ENCODE data around the gene PER3. TPM values are rescaled to one million over a fixed set of nuclear protein-coding genes. Genes with fewer than 3 reads are reported as not detected.

PER3 gene
- total and polyA plus RNA-seq, 9 of the 15 experiments (the other 6 are each of a cell fraction or from before 2014, with no cell fraction given) = 11.9 to 22.5 (median 14.6) TPM

DNA sequence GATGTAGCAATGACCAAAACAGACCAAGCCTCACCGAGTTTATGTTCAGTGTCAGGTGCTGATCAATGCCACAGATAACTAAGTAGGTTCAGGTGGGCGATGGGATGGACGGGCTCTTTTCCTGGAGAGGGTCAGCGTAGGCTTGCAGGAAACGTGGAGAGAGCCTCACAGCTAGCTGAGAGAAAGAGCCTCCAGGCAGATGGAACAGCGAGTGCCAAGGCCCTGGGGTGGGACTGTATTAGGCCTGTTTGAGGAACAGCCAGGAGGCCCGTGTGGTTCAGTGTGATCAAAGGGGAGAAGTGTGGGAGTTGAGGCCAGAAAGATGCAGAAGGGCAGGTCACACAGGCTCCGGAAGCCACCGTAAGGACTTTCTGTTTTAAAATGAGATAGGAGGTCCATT is 76.0 kb downstream of the PER3 start:
- ATAC-seq = no peak
- in situ Hi-C loops (cut with MboI) = no loop called here

More for the DNA sequence above, 76.0 kb downstream of the PER3 start:
- H4K20me1 ChIP-seq (replicated peaks; ENCODE audit: control insufficient read depth, insufficient read depth, low read length) = 0 out of 2 replicates have a peak, but pooled peaks cover 8% of the 10 kb centered on the region
- no peak overlapping the region for H3K9ac ChIP-seq (ENCODE audit: insufficient read depth in 1 of 2, low read depth in 2 of 2, low read length in 2 of 2)
- H3K27ac ChIP-seq (ENCODE audit: extremely low read depth, low read depth, low read length) = no peak overlapping the region
- POLR2A ChIA-PET = no interaction called here
- 33% methylated on average over 9 of the region's 9 CpGs for WGBS (ENCODE audit: insufficient coverage, low coverage, missing lambda C conversion rate)
- H3K36me3 ChIP-seq (ENCODE audit: control insufficient read depth, insufficient read depth, low read length) = no peaks in the 10 kb centered on the region
- CTCF ChIA-PET (ENCODE audit: low intra/inter-chr PET ratio) = no interaction called here
- DNase-seq (ENCODE audit: extremely low read depth in 1 of 4, low spot score in 3 of 4) (no peak), FAIRE-seq (no peak)
- H3K9me1 ChIP-seq (ENCODE audit: control insufficient read depth, insufficient read depth, low read length) = no peaks in the 10 kb centered on the region
- intact Hi-C loops (cut with micrococcal nuclease) = no loop called here
- H3K27me3 ChIP-seq (ENCODE audit: control insufficient read depth in 2 of 2, insufficient read depth in 2 of 2, low read length in 2 of 2) = peaks cover 2 to 8% of the 10 kb centered on the region in 2 experiments; a peak in 2 of 5 replicates
- H3K4me3 ChIP-seq = no peak overlapping the region
- no peak overlapping the region for H2AFZ ChIP-seq (ENCODE audit: low read depth, low read length)
- BruUV-seq (replicated peaks) = no TSS peak
- H3K9me3 ChIP-seq (replicated peaks; ENCODE audit: control insufficient read depth, insufficient read depth, low read depth, low read length) = no peaks in the 10 kb centered on the region
- no peaks in the 10 kb centered on the region for H3K79me2 ChIP-seq (ENCODE audit: control insufficient read depth, insufficient read depth, low read length)
- H3K4me2 ChIP-seq (ENCODE audit: insufficient read depth, low read length) = no peak overlapping the region
- TF ChIP-seq TCF3 (CRISPR knock-in tag; IDR thresholded peaks at IDR 0.05) (no peak), ESRRB (CRISPR knock-in tag; IDR thresholded peaks at IDR 0.05; ENCODE audit: borderline replicate concordance) (no peak), HMG20A (CRISPR knock-in tag; conservative IDR thresholded peaks at IDR 0.05) (no peak), TAF1 (IDR thresholded peaks at IDR 0.05; ENCODE audit: control insufficient read depth, extremely low read depth, insufficient read depth, low read length, severe bottlenecking) (no peak), KLF1 (tag; IDR thresholded peaks at IDR 0.05) (no peak), HDGF (IDR thresholded peaks at IDR 0.05) (no peak), BCOR (IDR thresholded peaks at IDR 0.05) (no peak), CREM (IDR thresholded peaks at IDR 0.05; ENCODE audit: low read depth) (no peak), TFAM (CRISPR knock-in tag; conservative IDR thresholded peaks at IDR 0.05) (no peak), ZNF124 (CRISPR knock-in tag; IDR thresholded peaks at IDR 0.05) (no peak), ZNF436 (CRISPR knock-in tag; IDR thresholded peaks at IDR 0.05) (no peak), TRIM24 (IDR thresholded peaks at IDR 0.05) (no peak), RFX5 (IDR thresholded peaks at IDR 0.05; ENCODE audit: low read depth, low read length) (no peak)
- TF ChIP-seq, protein P1, sequence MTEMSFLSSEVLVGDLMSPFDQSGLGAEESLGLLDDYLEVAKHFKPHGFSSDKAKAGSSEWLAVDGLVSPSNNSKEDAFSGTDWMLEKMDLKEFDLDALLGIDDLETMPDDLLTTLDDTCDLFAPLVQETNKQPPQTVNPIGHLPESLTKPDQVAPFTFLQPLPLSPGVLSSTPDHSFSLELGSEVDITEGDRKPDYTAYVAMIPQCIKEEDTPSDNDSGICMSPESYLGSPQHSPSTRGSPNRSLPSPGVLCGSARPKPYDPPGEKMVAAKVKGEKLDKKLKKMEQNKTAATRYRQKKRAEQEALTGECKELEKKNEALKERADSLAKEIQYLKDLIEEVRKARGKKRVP (CRISPR knock-in tag; IDR thresholded peaks at IDR 0.05) = no peak
- TF ChIP-seq, protein P2, sequence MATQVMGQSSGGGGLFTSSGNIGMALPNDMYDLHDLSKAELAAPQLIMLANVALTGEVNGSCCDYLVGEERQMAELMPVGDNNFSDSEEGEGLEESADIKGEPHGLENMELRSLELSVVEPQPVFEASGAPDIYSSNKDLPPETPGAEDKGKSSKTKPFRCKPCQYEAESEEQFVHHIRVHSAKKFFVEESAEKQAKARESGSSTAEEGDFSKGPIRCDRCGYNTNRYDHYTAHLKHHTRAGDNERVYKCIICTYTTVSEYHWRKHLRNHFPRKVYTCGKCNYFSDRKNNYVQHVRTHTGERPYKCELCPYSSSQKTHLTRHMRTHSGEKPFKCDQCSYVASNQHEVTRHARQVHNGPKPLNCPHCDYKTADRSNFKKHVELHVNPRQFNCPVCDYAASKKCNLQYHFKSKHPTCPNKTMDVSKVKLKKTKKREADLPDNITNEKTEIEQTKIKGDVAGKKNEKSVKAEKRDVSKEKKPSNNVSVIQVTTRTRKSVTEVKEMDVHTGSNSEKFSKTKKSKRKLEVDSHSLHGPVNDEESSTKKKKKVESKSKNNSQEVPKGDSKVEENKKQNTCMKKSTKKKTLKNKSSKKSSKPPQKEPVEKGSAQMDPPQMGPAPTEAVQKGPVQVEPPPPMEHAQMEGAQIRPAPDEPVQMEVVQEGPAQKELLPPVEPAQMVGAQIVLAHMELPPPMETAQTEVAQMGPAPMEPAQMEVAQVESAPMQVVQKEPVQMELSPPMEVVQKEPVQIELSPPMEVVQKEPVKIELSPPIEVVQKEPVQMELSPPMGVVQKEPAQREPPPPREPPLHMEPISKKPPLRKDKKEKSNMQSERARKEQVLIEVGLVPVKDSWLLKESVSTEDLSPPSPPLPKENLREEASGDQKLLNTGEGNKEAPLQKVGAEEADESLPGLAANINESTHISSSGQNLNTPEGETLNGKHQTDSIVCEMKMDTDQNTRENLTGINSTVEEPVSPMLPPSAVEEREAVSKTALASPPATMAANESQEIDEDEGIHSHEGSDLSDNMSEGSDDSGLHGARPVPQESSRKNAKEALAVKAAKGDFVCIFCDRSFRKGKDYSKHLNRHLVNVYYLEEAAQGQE (IDR thresholded peaks at IDR 0.05; ENCODE audit: borderline replicate concordance) = no peak
- TF ChIP-seq, protein P2 (CRISPR knock-in tag; IDR thresholded peaks at IDR 0.05; ENCODE audit: low read depth) = no peak
- peaks cover 0 to 13% of the 10 kb centered on the region in 2 experiments; a peak in 3 of 5 replicates for H3K4me1 ChIP-seq (replicated peaks in 1 of 2; ENCODE audit: control insufficient read depth in 2 of 2, insufficient read depth in 2 of 2, low read length in 2 of 2)

All from K562 (cell line).